ENCODE data around the gene MRC2.

Gene MRC2

GRCh38 chr17:62712171-62712581 is 84.7 kb downstream of the MRC2 start:
- Histone ChIP-seq H3K27ac (ENCODE audit: insufficient read depth in 1 of 2, low read depth in 1 of 2, low read length in 2 of 2, poor library complexity in 1 of 2, severe bottlenecking in 2 of 2) (no peak overlapping the region), H3K27me3 (replicated peaks in 2 of 5; ENCODE audit: control insufficient read depth in 4 of 5, insufficient read depth in 5 of 5, low read length in 4 of 5) (no peaks in the 10 kb centered on the region), H3K4me1 (ENCODE audit: control extremely low read depth in 1 of 4, control insufficient read depth in 4 of 4, insufficient read depth in 4 of 4, low read length in 3 of 4) (no peaks in the 10 kb centered on the region), H3K9me3 (ENCODE audit: control extremely low read depth in 1 of 5, control insufficient read depth in 4 of 5, insufficient read depth in 2 of 5, low read depth in 1 of 5, low read length in 4 of 5) (peaks cover 0 to 8% (median 4%) of the 10 kb centered on the region in 5 experiments), H3K36me3 (ENCODE audit: control insufficient read depth in 4 of 4, insufficient read depth in 4 of 4, low read length in 3 of 4) (no peaks in the 10 kb centered on the region), H3K4me3 (ENCODE audit: control insufficient read depth in 1 of 7, extremely low read depth in 1 of 7, insufficient read depth in 4 of 7, low read depth in 2 of 7, low read length in 6 of 7) (no peak overlapping the region)
- WGBS (ENCODE audit: insufficient coverage): 94% methylated on average over 8 of the region's 8 CpGs
- POLR2A ChIA-PET: no interaction called here
- CTCF ChIA-PET: no interaction called here
- no peak for DNase-seq

GRCh38 chr17:62713086-62713881 is 85.8 kb downstream of the MRC2 start:
- POLR2A ChIA-PET: no interaction called here
- Histone ChIP-seq H3K9me3 (ENCODE audit: control extremely low read depth in 1 of 5, control insufficient read depth in 4 of 5, insufficient read depth in 2 of 5, low read depth in 1 of 5, low read length in 4 of 5) (peaks cover 0 to 8% (median 4%) of the 10 kb centered on the region in 5 experiments), H3K4me1 (ENCODE audit: control extremely low read depth in 1 of 4, control insufficient read depth in 4 of 4, insufficient read depth in 4 of 4, low read length in 3 of 4) (no peaks in the 10 kb centered on the region), H3K27me3 (replicated peaks in 2 of 5; ENCODE audit: control insufficient read depth in 4 of 5, insufficient read depth in 5 of 5, low read length in 4 of 5) (no peaks in the 10 kb centered on the region), H3K4me3 (ENCODE audit: control insufficient read depth in 1 of 7, extremely low read depth in 1 of 7, insufficient read depth in 4 of 7, low read depth in 2 of 7, low read length in 6 of 7) (no peak overlapping the region), H3K27ac (ENCODE audit: insufficient read depth in 1 of 2, low read depth in 1 of 2, low read length in 2 of 2, poor library complexity in 1 of 2, severe bottlenecking in 2 of 2) (no peak overlapping the region), H3K36me3 (ENCODE audit: control insufficient read depth in 4 of 4, insufficient read depth in 4 of 4, low read length in 3 of 4) (no peaks in the 10 kb centered on the region)
- CTCF ChIA-PET: interaction anchor here (1.0 kb wide), 1 partner anchor 11 kb away, joined by 3 read pairs; no protein-coding TSS in a partner anchor
- 94% methylated on average over 12 of the region's 17 CpGs for WGBS (ENCODE audit: insufficient coverage)
- DNase-seq: no peak

GRCh38 chr17:62714016-62714777 is 86.7 kb downstream of the MRC2 start:
- WGBS (ENCODE audit: insufficient coverage): 100% methylated on average over 4 of the region's 8 CpGs
- H3K4me1 ChIP-seq (ENCODE audit: control extremely low read depth in 1 of 4, control insufficient read depth in 4 of 4, insufficient read depth in 4 of 4, low read length in 3 of 4): no peaks in the 10 kb centered on the region
- ChIA-PET POLR2A (no interaction called here), CTCF (interaction anchor here (1.0 kb wide), 1 partner anchor 10 kb away, joined by 3 read pairs; no protein-coding TSS in a partner anchor)
- no peak overlapping the region for H3K4me3 ChIP-seq (ENCODE audit: control insufficient read depth in 1 of 7, extremely low read depth in 1 of 7, insufficient read depth in 4 of 7, low read depth in 2 of 7, low read length in 6 of 7)
- DNase-seq: no peak
- no peaks in the 10 kb centered on the region for H3K36me3 ChIP-seq (ENCODE audit: control insufficient read depth in 4 of 4, insufficient read depth in 4 of 4, low read length in 3 of 4)
- H3K27ac ChIP-seq (ENCODE audit: insufficient read depth in 1 of 2, low read depth in 1 of 2, low read length in 2 of 2, poor library complexity in 1 of 2, severe bottlenecking in 2 of 2): no peak overlapping the region
- H3K9me3 ChIP-seq (ENCODE audit: control extremely low read depth in 1 of 5, control insufficient read depth in 4 of 5, insufficient read depth in 2 of 5, low read depth in 1 of 5, low read length in 4 of 5): peaks cover 0 to 4% (median 0%) of the 10 kb centered on the region in 5 experiments
- no peaks in the 10 kb centered on the region for H3K27me3 ChIP-seq (replicated peaks in 2 of 5; ENCODE audit: control insufficient read depth in 4 of 5, insufficient read depth in 5 of 5, low read length in 4 of 5)

- POLR2A ChIA-PET: no interaction called here
- Histone ChIP-seq H3K4me3 (ENCODE audit: control insufficient read depth in 1 of 7, extremely low read depth in 1 of 7, insufficient read depth in 4 of 7, low read depth in 2 of 7, low read length in 6 of 7) (no peak overlapping the region), H3K27me3 (replicated peaks in 2 of 5; ENCODE audit: control insufficient read depth in 4 of 5, insufficient read depth in 5 of 5, low read length in 4 of 5) (no peaks in the 10 kb centered on the region), H3K9me3 (ENCODE audit: control extremely low read depth in 1 of 5, control insufficient read depth in 4 of 5, insufficient read depth in 2 of 5, low read depth in 1 of 5, low read length in 4 of 5) (peaks cover 0 to 6% (median 3%) of the 10 kb centered on the region in 5 experiments), H3K27ac (ENCODE audit: insufficient read depth in 1 of 2, low read depth in 1 of 2, low read length in 2 of 2, poor library complexity in 1 of 2, severe bottlenecking in 2 of 2) (no peak overlapping the region), H3K36me3 (ENCODE audit: control insufficient read depth in 4 of 4, insufficient read depth in 4 of 4, low read length in 3 of 4) (no peaks in the 10 kb centered on the region), H3K4me1 (ENCODE audit: control extremely low read depth in 1 of 4, control insufficient read depth in 4 of 4, insufficient read depth in 4 of 4, low read length in 3 of 4) (peaks cover 0 to 5% (median 0%) of the 10 kb centered on the region in 4 experiments)
- CTCF ChIA-PET: no interaction called here
- no peak for DNase-seq
- WGBS (ENCODE audit: insufficient coverage): 98% methylated on average over 17 of the region's 18 CpGs
Observed at GRCh38 chr17:62715882-62716390, 88.5 kb downstream of the MRC2 start.

- no peak for DNase-seq
- no peak overlapping the region for H3K27ac ChIP-seq (ENCODE audit: insufficient read depth in 1 of 2, low read depth in 1 of 2, low read length in 2 of 2, poor library complexity in 1 of 2, severe bottlenecking in 2 of 2)
- peaks cover 0 to 5% (median 0%) of the 10 kb centered on the region in 4 experiments for H3K4me1 ChIP-seq (ENCODE audit: control extremely low read depth in 1 of 4, control insufficient read depth in 4 of 4, insufficient read depth in 4 of 4, low read length in 3 of 4)
- CTCF ChIA-PET: interaction anchor here (1.3 kb wide), 1 partner anchor 11 kb away, joined by 3 read pairs; no protein-coding TSS in a partner anchor
- no peak overlapping the region for H3K4me3 ChIP-seq (ENCODE audit: control insufficient read depth in 1 of 7, extremely low read depth in 1 of 7, insufficient read depth in 4 of 7, low read depth in 2 of 7, low read length in 6 of 7)
- H3K36me3 ChIP-seq (ENCODE audit: control insufficient read depth in 4 of 4, insufficient read depth in 4 of 4, low read length in 3 of 4): no peaks in the 10 kb centered on the region
- POLR2A ChIA-PET: no interaction called here
- H3K27me3 ChIP-seq (replicated peaks in 2 of 5; ENCODE audit: control insufficient read depth in 4 of 5, insufficient read depth in 5 of 5, low read length in 4 of 5): no peaks in the 10 kb centered on the region
- 97% methylated on average over 21 of the region's 23 CpGs for WGBS (ENCODE audit: insufficient coverage)
- peaks cover 0 to 6% (median 3%) of the 10 kb centered on the region in 5 experiments for H3K9me3 ChIP-seq (ENCODE audit: control extremely low read depth in 1 of 5, control insufficient read depth in 4 of 5, insufficient read depth in 2 of 5, low read depth in 1 of 5, low read length in 4 of 5)
Observed at GRCh38 chr17:62716834-62717588, 89.5 kb downstream of the MRC2 start.

- POLR2A ChIA-PET: no interaction called here
- WGBS (ENCODE audit: insufficient coverage): 97% methylated on average over 6 of the region's 6 CpGs
Observed at GRCh38 chr17:62717589-62717855, 90.1 kb downstream of the MRC2 start.

More at GRCh38 chr17:62717589-62717855, 90.1 kb downstream of the MRC2 start:
- Histone ChIP-seq H3K4me3 (ENCODE audit: control insufficient read depth in 1 of 7, extremely low read depth in 1 of 7, insufficient read depth in 4 of 7, low read depth in 2 of 7, low read length in 6 of 7) (no peak overlapping the region), H3K9me3 (ENCODE audit: control extremely low read depth in 1 of 5, control insufficient read depth in 4 of 5, insufficient read depth in 2 of 5, low read depth in 1 of 5, low read length in 4 of 5) (peaks cover 0 to 6% (median 3%) of the 10 kb centered on the region in 5 experiments), H3K4me1 (ENCODE audit: control extremely low read depth in 1 of 4, control insufficient read depth in 4 of 4, insufficient read depth in 4 of 4, low read length in 3 of 4) (peaks cover 0 to 5% (median 0%) of the 10 kb centered on the region in 4 experiments), H3K27me3 (replicated peaks in 2 of 5; ENCODE audit: control insufficient read depth in 4 of 5, insufficient read depth in 5 of 5, low read length in 4 of 5) (no peaks in the 10 kb centered on the region), H3K27ac (ENCODE audit: insufficient read depth in 1 of 2, low read depth in 1 of 2, low read length in 2 of 2, poor library complexity in 1 of 2, severe bottlenecking in 2 of 2) (no peak overlapping the region), H3K36me3 (ENCODE audit: control insufficient read depth in 4 of 4, insufficient read depth in 4 of 4, low read length in 3 of 4) (no peaks in the 10 kb centered on the region)
- CTCF ChIA-PET: interaction anchor here (1.3 kb wide), 1 partner anchor 11 kb away, joined by 3 read pairs; no protein-coding TSS in a partner anchor
- DNase-seq: no peak

Measured in common myeloid progenitor, CD34-positive (primary cell).